SH-SY5Y (cell line): ENCODE measurements around the gene SKOR2.

Experiments used
- GATA2 ChIP-seq: IDR thresholded peaks from 2 replicates; pipeline ENCODE4 v1.6.1; 2011; ENCODE audit warnings: mild to moderate bottlenecking, low read depth, low read length
- GATA3 ChIP-seq: IDR thresholded peaks from 2 replicates; pipeline ENCODE4 v1.6.1; 2011; ENCODE audit warnings: low read depth, mild to moderate bottlenecking, low read length, moderate library complexity

The SKOR2 gene

DNA sequence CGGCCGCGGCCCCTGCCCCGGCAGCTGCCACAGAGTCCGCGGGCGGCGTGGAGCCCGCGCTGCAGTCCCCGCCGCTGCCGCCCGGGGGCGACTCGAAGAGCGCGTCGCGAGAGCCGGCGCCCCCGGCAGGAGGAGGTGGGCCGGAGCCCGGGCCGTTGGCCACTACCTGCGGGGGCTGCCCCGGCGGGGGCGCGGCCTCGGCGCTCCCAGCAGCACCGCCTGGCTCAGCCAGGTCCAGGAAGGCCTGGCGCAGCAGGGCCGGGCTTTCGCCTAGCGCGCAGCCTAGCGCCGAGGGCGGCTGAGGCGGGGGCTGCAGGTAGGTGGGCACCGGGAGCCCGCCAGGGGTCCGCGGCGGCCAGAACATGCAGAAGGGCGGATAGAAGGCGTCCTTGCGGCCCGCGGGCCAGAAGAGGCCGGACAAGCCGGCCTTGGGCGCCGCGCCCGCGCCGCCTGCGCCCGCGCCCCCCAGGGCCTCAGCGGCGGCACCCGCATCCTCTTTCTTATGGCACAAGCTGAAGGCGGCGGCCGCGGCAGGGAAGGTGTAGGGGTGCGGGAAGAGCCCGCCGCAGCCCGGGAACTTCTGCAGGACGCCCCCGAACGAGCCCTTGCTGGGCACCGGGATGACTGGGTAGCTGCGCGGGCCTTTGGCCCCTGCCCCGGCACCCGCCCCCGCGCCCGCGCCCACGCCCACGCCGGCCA is 3.9 kb downstream of the SKOR2 start:
- no peak for TF ChIP-seq GATA2
- TF ChIP-seq GATA3 = no peak

DNA sequence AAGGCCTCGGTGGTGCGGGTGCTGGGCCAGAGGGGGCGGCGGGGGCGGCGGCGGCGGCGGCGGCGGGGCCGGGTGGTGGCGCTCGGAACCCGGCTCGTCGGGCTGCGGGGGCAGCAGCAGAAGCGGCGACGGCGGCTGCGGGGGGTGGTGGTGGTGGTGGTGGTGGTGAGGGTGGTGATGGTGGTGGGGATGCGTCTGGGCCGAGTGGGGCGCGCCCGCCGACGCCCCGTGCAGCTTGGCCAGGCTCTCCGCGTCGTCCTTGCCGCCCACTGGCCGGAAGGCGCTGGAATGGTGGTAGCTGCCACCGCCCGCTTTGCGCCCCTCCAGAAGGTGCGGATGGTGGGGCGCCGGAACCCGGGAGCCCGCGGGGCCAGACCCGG is 4.4 kb downstream of the SKOR2 start:
- no peak for TF ChIP-seq GATA2
- no peak for TF ChIP-seq GATA3

DNA sequence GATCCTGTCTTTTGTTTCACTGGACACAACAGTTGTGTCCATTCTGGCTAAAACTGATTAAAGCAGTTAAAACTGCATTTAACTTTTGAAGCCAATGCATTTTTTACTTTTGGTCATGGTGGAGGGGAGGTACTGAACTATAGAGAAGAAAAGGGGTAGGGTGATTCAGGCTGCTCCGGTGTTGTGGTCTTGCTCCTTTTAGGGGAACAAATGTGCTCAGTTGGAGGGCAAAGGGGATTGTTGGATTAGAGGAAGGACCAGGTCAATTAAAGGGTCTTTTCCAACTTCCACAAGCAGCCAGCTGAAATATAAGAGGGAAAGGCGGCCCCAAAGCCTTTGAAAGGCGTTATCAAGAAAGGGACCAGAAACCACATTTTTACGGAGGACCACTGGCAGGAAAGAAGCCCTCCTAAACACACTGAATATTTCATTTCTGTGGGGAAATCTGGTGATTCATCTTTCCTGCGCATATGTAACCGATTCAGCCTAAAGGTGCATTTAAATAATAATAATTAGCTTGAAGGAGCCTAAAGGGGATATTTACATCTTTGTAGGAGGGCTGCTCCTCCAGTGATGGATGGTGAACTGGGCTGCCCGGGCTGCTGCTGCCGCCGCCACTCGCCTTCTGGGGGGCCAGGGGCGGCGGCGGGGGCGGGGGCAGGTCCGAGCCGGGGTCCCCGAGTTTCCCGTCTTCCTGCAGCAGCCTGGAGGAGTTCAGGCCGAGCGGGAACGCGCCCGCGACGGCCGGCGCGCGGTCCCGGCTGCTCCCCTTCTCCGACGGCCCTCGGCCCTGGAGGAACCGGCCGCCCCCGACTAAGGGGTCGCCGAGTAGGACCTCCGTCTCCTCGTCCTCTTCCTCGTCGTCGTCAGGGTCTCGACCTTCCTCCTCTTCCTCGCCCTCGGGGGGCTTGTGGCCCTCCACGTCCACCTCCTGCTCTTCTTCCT is 5.2 kb downstream of the SKOR2 start:
- TF ChIP-seq GATA2 = no peak

DNA sequence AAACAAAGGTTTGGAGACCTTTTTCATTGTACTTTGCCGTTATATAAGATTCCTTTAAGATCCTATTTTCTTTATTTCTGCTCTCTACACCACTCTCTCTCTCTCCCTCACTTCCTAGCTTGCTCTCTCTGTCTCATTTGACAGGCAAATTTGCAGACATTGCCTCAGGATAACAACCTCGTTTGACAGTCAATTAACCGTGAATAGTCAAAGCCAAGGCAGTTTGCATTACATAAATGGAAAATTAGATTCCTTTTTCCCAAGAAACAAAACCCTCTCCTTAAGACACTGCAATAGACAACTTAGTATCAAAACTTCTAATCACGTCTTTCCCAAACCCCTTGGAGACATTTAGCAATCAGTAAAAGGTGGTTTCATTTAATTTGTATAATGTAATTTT is 7.4 kb downstream of the SKOR2 start:
- TF ChIP-seq GATA2 = no peak
- no peak for TF ChIP-seq GATA3

DNA sequence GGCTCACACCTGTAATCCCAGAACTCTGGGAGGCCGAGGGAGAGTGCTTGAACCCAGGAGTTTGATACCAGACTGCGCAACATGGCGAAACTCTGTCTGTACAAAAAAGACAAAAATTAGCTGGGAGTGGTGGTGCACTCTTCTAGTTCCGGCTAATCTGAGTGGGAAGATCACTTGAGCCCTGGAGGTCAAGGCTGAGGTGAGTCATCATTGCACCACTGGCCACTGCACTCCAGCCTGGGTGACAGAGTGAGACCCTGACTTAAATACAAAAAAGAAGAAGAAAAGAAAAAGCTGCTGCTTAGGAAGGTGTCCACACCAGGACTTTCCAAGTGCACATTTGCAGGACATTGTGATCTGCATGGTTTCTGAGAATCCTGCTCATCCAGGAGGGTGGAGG is 16.4 kb downstream of the SKOR2 start:
- TF ChIP-seq GATA3 (no peak), GATA2 (no peak)

DNA sequence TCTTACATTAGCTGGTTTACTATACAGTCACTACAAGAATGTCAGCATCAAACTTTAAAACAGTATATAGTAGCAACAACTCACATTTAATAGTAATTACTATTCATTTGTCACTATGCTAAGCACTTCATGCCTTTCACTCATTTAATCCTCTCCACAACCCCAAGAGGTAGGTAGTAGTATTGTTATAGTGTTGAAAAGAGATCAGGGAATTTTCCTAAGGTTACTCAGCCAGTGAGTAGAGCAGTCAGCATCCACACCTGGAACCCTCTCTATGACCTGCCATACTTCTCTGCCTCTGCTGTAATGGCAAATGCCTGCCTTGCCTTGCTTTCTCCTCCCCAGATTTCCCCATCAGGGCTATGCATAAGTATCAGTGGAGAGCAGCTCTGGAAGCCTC is 24.8 kb downstream of the SKOR2 start:
- TF ChIP-seq GATA2 = no peak

DNA sequence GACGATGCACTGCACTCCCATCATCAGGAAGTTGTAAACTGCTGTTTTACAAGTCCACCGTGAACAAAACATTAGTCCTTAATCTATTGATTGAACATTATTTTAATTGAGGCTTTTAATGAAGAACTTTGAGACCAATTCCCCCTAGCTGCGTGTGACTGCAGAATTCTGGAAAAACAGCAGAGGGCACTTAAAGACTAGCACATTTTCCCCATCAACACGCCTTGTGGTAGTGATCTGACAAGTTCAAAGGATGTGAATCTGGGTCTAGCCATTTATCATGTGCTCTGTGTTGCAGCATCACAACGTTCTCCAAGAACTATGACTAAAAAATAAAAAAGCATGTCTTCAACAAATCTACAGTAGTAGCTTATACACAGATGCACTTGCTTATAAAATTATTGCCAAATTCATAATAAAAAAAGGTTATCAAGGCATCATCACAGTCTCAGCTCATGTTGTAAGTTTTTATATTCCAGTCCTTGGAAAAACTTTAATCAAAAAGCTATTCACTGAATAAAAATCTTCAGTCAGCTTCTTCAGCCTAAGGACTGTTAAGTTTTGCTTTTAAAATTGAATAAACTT is 35.8 kb downstream of the SKOR2 start:
- TF ChIP-seq GATA3 (no peak), GATA2 (no peak)

DNA sequence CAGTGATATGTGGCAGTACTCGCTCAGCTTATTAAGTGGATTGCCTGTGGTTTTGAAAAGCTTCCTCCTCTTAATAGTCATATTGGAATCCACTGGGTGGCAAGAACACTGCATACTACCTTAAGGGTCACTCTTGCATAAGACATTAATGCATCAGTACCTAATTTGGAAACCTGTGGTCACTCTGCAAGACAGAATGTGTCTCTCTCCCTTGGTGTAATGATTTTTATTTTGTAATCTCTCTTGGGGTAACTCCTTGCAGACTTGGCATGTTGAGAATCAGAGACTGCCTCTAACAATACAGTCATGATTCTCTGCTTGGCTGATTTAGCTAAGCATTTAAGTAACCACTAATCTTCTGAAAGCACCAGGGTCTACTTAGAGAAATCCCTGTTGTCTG is 42.3 kb downstream of the SKOR2 start:
- no peak for TF ChIP-seq GATA3

DNA sequence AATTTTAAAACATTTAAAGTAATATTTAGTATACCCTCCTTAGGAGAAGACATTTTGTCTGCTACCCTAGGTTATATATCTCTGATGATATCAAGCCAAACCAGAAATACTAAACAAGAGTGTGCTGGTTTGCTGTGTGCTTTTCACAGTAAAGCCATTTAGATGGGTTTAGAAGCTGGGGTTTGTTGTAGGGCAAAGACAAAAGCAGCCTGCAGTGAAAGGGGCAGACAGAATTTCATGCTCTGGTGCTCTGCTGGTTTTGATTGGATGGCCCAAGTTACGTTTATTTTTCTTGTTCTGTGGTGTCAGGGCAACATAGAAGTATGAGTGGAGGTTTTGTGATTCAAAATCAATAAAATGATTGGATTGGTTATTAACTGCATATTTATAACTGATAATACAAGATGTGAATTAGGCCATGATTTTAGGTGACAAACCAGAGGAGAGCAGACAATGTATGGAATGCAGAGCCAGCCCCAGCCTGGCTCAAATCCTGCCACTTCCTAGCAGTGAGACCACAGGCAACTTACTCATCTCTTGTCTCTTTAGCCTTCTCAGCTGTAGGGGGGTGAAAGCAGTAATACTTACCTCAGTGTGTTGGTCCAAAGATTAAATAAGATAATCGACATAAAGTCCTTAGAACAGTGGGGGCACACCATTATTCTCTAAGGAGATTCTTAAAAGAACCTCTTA is 44.4 kb downstream of the SKOR2 start:
- TF ChIP-seq GATA2 (no peak), GATA3 (no peak)

DNA sequence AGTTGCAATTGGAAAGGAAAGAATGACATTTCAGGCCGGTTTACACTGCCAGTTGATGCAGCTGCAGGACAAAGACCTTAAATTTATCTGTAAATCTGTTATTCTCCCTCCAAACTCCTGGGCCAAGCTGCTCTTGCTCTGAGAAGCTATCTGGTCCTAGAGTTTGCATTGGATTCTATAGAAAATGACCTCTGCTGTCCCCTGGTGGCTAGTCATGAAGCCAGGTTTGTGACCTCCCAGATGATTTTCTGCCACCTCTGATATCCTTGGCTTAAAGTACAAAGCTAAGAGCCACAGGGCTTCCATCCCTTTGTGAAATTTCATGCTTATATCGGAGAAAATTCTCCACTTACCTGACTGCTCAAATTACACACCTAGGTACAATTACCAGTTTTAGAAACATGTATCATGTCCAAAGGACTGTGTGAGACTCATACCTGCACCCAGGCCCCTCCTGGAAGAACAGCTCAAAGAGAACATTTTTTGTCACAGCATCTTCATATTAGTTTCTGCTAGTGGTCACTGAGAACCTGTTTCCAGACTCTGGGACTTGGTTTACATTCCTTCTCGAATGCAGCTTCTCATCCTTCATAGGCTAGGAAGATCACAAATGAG is 46.4 kb downstream of the SKOR2 start:
- no peak for TF ChIP-seq GATA3
- TF ChIP-seq GATA2 = no peak; the same call in 1 of the 2 replicates

DNA sequence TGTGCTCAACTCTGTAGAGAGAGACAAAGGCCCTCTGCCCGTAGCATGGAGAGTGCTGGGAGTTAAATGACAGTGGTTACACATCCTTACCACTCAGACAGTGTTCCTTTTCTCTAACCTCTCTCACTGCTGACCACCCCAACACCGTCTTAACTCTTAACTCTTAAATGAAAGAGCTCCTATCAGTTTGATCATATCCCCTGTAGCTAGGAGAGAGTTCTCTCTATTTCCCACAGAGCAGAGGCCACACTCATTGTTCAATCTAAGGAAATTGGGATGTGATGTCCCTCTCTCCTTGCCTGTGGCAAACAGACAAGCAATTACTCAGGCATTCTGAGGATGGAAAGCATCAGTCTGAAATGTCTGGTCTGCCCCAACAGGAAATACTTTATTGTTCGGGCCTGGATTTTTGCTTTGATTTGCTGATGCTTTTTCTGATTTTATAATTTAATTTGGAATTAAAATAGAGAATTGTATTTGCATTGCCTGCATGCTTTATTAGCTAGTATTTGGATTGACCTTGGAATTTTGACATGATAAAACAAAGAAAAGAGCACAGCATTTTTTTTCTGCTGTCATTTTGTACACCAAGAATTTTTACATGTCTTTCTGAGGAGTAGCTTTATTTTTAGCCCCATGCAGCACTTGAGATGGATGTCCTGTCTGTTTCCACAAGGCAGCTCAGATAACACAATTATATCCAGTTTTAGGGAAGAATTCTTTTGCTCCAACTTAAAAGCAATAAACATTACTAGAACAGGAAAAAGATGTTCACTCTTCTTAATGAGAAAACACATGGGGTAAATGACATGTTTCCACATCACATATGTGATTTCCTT is 47.6 kb downstream of the SKOR2 start:
- TF ChIP-seq GATA2 (peak; percentile 75), GATA3 (peak; percentile 77)

DNA sequence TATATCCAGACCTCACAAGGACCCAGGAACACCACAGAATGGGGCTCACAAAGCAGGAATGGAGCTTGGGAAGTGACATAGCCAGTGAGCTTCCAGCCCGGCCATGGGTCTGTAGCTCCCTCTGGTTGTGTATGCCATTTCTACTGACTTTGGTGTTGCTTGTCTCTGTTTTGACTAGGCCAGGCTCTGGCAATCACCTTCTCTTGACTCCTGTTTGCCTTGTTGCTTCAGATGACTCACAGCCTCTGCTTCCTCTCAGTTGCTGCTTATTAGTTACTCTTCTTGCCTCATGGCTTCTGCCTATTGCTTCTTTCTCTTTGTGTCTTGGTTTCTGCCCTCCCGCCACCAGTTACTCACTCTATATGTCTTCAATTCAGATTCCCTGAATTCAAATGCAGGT is 59.5 kb downstream of the SKOR2 start:
- TF ChIP-seq GATA3 = no peak
- TF ChIP-seq GATA2 = no peak

DNA sequence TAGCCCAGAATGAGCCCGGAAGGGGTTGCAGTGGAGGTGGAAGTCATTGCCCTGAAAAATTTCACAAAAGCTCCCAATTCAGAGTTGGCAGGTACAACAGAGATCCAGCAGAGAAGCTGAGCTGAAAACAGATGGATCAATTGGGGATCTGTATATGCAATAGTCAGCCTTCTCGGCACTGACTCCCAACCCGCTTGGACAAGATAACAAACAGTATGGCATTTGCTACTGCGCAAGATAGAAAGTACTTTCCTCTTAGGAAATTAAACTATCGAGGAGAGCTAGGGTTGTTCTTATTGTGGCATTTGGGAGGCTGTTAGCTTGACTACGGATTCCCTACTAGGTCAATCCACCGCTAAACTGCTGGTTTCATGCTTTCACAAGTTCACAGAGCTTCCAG is 63.7 kb downstream of the SKOR2 start:
- no peak for TF ChIP-seq GATA2
- TF ChIP-seq GATA3 = no peak

DNA sequence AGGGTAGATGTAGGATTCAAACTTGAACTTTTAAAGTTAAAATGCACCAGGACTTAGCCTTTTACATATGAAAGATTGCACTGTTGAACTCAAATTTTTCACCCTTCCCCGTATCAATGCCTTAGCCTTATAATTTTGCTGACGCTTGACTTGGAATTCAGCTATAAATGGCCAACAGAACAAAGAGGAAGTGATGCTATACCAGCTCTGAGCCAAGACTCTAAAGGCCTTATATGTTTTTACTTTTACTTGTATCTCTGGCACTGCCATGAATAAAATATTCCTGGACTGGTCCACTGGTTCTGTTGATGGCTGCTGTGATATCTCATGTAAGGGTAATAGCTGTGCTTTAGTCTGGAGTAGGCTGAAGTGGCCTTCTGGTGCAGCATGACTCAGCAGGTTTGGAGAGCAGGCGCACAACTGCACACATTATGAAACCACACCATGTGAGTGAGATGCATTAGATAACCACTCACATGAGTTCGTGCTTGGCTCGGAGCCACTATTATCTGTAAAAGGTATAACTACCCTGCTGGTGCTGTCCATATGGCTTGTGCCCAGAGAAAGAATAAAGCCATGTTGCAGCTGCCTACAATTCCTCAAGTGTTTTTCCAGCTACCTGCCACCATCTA is 66.9 kb downstream of the SKOR2 start:
- TF ChIP-seq GATA3 (no peak), GATA2 (no peak)
